A673 (cell line): ENCODE results near the gene SH3BP5L. TPM values are rescaled to one million over a fixed set of nuclear protein-coding genes. Genes with fewer than 3 reads are reported as not detected.

Experiments used
- BruUV-seq: library from RNA; stranded (reverse); fragments of 400-500 nt; replicated peaks from 2 replicates; lab custom pipeline; 2021; lab: Mats Ljungman, UMichigan
- CTCF ChIA-PET: fragments of 300-600 bp; sonication (Branson Sonifier 250); formaldehyde crosslinking; loops from one replicate; lab custom pipeline; 2022; ENCODE audit warnings: antibody characterized with exemption; lab: Charles Lee
- POLR2A ChIA-PET: fragments of 300-600 bp; sonication (Branson Sonifier 250); formaldehyde crosslinking; loops from one replicate; lab custom pipeline; 2022; ENCODE audit warnings: antibody characterized with exemption; ENCODE audit not compliant: low non-redundant PET; lab: Charles Lee
- DNase-seq: peaks from one replicate; pipeline ENCODE4 v3.0.0-alpha.2; 2015; ENCODE audit warnings: low spot score
- H3K27ac ChIP-seq: fragments of 200-600 bp; sonication (generic); 2 replicates; pipeline ENCODE4 v1.5.1; 2016; ENCODE audit warnings: mixed run types, low read depth, mild to moderate bottlenecking, mixed read lengths, antibody characterized with exemption, low read length; ENCODE audit not compliant: poor library complexity, severe bottlenecking
- H3K27me3 ChIP-seq: fragments of 200-600 bp; sonication (generic); replicated peaks from 2 replicates; pipeline ENCODE4 v1.6.1; 2017; ENCODE audit warnings: mixed run types, low read depth, mild to moderate bottlenecking, mixed read lengths, antibody characterized with exemption, low read length; ENCODE audit not compliant: insufficient read depth, poor library complexity
- H3K36me3 ChIP-seq: fragments of 200-600 bp; sonication (generic); 2 replicates; pipeline ENCODE4 v1.6.1; 2016; ENCODE audit warnings: mixed run types, mild to moderate bottlenecking, mixed read lengths, antibody characterized with exemption, low read length; ENCODE audit not compliant: insufficient read depth, poor library complexity, severe bottlenecking
- H3K4me1 ChIP-seq: fragments of 200-600 bp; sonication (generic); 2 replicates; pipeline ENCODE4 v1.6.1; 2017; ENCODE audit warnings: mixed run types, mild to moderate bottlenecking, mixed read lengths, antibody characterized with exemption, low read length; ENCODE audit not compliant: insufficient read depth, poor library complexity, severe bottlenecking
- H3K4me3 ChIP-seq: fragments of 200-600 bp; sonication (generic); 2 replicates; pipeline ENCODE4 v1.5.1; 2016; ENCODE audit warnings: low read depth, mixed run types, mild to moderate bottlenecking, mixed read lengths, low read length; ENCODE audit not compliant: poor library complexity, severe bottlenecking
- H3K9me3 ChIP-seq: fragments of 200-600 bp; sonication (generic); 2 replicates; pipeline ENCODE4 v1.6.1; 2016; ENCODE audit warnings: mixed run types, low read depth, mild to moderate bottlenecking, mixed read lengths, antibody characterized with exemption, low read length; ENCODE audit not compliant: poor library complexity, severe bottlenecking
- CTCF ChIP-seq: fragments of 300-800, 200-600 bp; sonication (generic); conservative IDR thresholded peaks from 2 replicates; pipeline ENCODE4 v1.5.1; 2017; ENCODE audit warnings: low read depth, mild to moderate bottlenecking, antibody characterized with exemption, low read length, moderate library complexity, mixed read lengths
- EZH2 ChIP-seq: fragments of 200-600 bp; sonication (generic); IDR thresholded peaks from 2 replicates; pipeline ENCODE4 v1.6.1; 2017; ENCODE audit warnings: borderline replicate concordance, low read depth, mild to moderate bottlenecking, mixed read lengths, antibody characterized with exemption, low read length; ENCODE audit not compliant: poor library complexity, severe bottlenecking
- intact Hi-C: fragments of 100-400 bp; cut with micrococcal nuclease; formaldehyde crosslinking; loops from one replicate; pipeline ENCODE4 v1.10.0; 2022; ENCODE audit not compliant: unreplicated experiment
- total RNA-seq: library from RNA; stranded (reverse); gene quantifications from 2 replicates; pipeline ENCODE4 v1.2.3, GENCODE V29; 2021

The SH3BP5L gene
- total RNA-seq, 1 experiment from 2014 or later: 28.6 TPM

- POLR2A ChIA-PET: no interaction called here
- no peak for TF ChIP-seq CTCF
- TF ChIP-seq EZH2: no peak
- Histone ChIP-seq H3K9me3 (no peaks in the 10 kb centered on the region), H3K27ac (no peak overlapping the region), H3K4me3 (no peak overlapping the region), H3K27me3 (no peaks in the 10 kb centered on the region), H3K4me1 (no peaks in the 10 kb centered on the region), H3K36me3 (no peaks in the 10 kb centered on the region)
- intact Hi-C loops: no loop called here
- BruUV-seq: no TSS peak
- no peak for DNase-seq
- CTCF ChIA-PET: no interaction called here
These were observed 46.4 kb downstream of the SH3BP5L start for GRCh38 chr1:248779350-248779749.

- intact Hi-C loops: no loop called here
- ChIA-PET POLR2A (no interaction called here), CTCF (no interaction called here)
- TF ChIP-seq EZH2: no peak
- TF ChIP-seq CTCF: no peak
- H3K9me3 ChIP-seq: no peaks in the 10 kb centered on the region
- no peak overlapping the region for H3K27ac ChIP-seq
- H3K4me3 ChIP-seq: no peak overlapping the region
- H3K36me3 ChIP-seq: no peaks in the 10 kb centered on the region
- H3K27me3 ChIP-seq: no peaks in the 10 kb centered on the region
- BruUV-seq: no TSS peak
- no peaks in the 10 kb centered on the region for H3K4me1 ChIP-seq
- no peak for DNase-seq
These were observed 46.8 kb downstream of the SH3BP5L start for GRCh38 chr1:248778906-248779305.

GRCh38 chr1:248776991-248777390 lies 48.7 kb downstream of the SH3BP5L start:
- no TSS peak for BruUV-seq
- ChIA-PET CTCF (no interaction called here), POLR2A (no interaction called here)
- peaks cover 15% of the 10 kb centered on the region for H3K27me3 ChIP-seq
- H3K9me3 ChIP-seq: no peaks in the 10 kb centered on the region
- no peak for TF ChIP-seq EZH2
- TF ChIP-seq CTCF: no peak
- no peak overlapping the region for H3K27ac ChIP-seq
- intact Hi-C loops: no loop called here
- H3K4me1 ChIP-seq: no peaks in the 10 kb centered on the region
- no peak for DNase-seq
- H3K4me3 ChIP-seq: no peak overlapping the region
- H3K36me3 ChIP-seq: no peaks in the 10 kb centered on the region
